Measurements from ENCODE around the gene MIEF2.

MIEF2 gene

GRCh38 chr17:18217412-18218015 lies 42.9 kb upstream of the MIEF2 start:
- no peaks in the 10 kb centered on the region for H3K9me2 ChIP-seq (ENCODE audit: low read depth, low read length)
- H3K9me3 ChIP-seq (ENCODE audit: low read length): no peaks in the 10 kb centered on the region
- no peaks in the 10 kb centered on the region for H4K20me1 ChIP-seq (ENCODE audit: insufficient read depth, low read length)
- no peak overlapping the region for H3K4me3 ChIP-seq (ENCODE audit: low read depth, low read length, poor library complexity, severe bottlenecking)
- H3F3A ChIP-seq (ENCODE audit: insufficient read depth, low read length): no peaks in the 10 kb centered on the region
- H3K79me2 ChIP-seq (ENCODE audit: insufficient read depth, low read length): no peaks in the 10 kb centered on the region
- no peak overlapping the region for H3K27ac ChIP-seq (ENCODE audit: low read depth, low read length, poor library complexity, severe bottlenecking)
- TF ChIP-seq CTCF (IDR thresholded peaks at IDR 0.05; ENCODE audit: low read length): peak; percentile 91
- TF ChIP-seq EZH2 (IDR thresholded peaks at IDR 0.05; ENCODE audit: borderline replicate concordance, low read length): no peak
- H3K27me3 ChIP-seq (ENCODE audit: insufficient read depth, low read length): no peaks in the 10 kb centered on the region
- no peak overlapping the region for H3K9ac ChIP-seq (ENCODE audit: low read length)
- H3K36me3 ChIP-seq (ENCODE audit: insufficient read depth, low read length): no peaks in the 10 kb centered on the region
- no peak overlapping the region for H3K4me2 ChIP-seq (ENCODE audit: low read length)
- no peaks in the 10 kb centered on the region for H3K4me1 ChIP-seq (ENCODE audit: insufficient read depth, low read length, severe bottlenecking)
- no peak overlapping the region for H2AFZ ChIP-seq (ENCODE audit: low read length)

- H3K4me3 ChIP-seq (ENCODE audit: low read depth, low read length, poor library complexity, severe bottlenecking): no peak overlapping the region
- H3K9ac ChIP-seq (ENCODE audit: low read length): no peak overlapping the region
- H3K9me3 ChIP-seq (ENCODE audit: low read length): no peaks in the 10 kb centered on the region
- no peak overlapping the region for H3K27ac ChIP-seq (ENCODE audit: low read depth, low read length, poor library complexity, severe bottlenecking)
- H3K4me1 ChIP-seq (ENCODE audit: insufficient read depth, low read length, severe bottlenecking): no peaks in the 10 kb centered on the region
- TF ChIP-seq CTCF (IDR thresholded peaks at IDR 0.05; ENCODE audit: low read length) (no peak), EZH2 (IDR thresholded peaks at IDR 0.05; ENCODE audit: borderline replicate concordance, low read length) (no peak)
- H3K79me2 ChIP-seq (ENCODE audit: insufficient read depth, low read length): no peaks in the 10 kb centered on the region
- H2AFZ ChIP-seq (ENCODE audit: low read length): no peak overlapping the region
- H3K9me2 ChIP-seq (ENCODE audit: low read depth, low read length): no peaks in the 10 kb centered on the region
- H3K27me3 ChIP-seq (ENCODE audit: insufficient read depth, low read length): no peaks in the 10 kb centered on the region
- no peaks in the 10 kb centered on the region for H4K20me1 ChIP-seq (ENCODE audit: insufficient read depth, low read length)
- H3F3A ChIP-seq (ENCODE audit: insufficient read depth, low read length): no peaks in the 10 kb centered on the region
- H3K4me2 ChIP-seq (ENCODE audit: low read length): no peak overlapping the region
- H3K36me3 ChIP-seq (ENCODE audit: insufficient read depth, low read length): no peaks in the 10 kb centered on the region
These were observed 41.6 kb upstream of the MIEF2 start for GRCh38 chr17:18218756-18219415.

- Histone ChIP-seq H3K9me2 (ENCODE audit: low read depth, low read length) (no peaks in the 10 kb centered on the region), H2AFZ (ENCODE audit: low read length) (no peak overlapping the region), H3K36me3 (ENCODE audit: insufficient read depth, low read length) (no peaks in the 10 kb centered on the region), H4K20me1 (ENCODE audit: insufficient read depth, low read length) (no peaks in the 10 kb centered on the region), H3K79me2 (ENCODE audit: insufficient read depth, low read length) (no peaks in the 10 kb centered on the region), H3K4me2 (ENCODE audit: low read length) (no peak overlapping the region), H3K9ac (ENCODE audit: low read length) (no peak overlapping the region), H3K27ac (ENCODE audit: low read depth, low read length, poor library complexity, severe bottlenecking) (no peak overlapping the region), H3K9me3 (ENCODE audit: low read length) (no peaks in the 10 kb centered on the region), H3K27me3 (ENCODE audit: insufficient read depth, low read length) (no peaks in the 10 kb centered on the region), H3F3A (ENCODE audit: insufficient read depth, low read length) (no peaks in the 10 kb centered on the region), H3K4me1 (ENCODE audit: insufficient read depth, low read length, severe bottlenecking) (peaks cover 20% of the 10 kb centered on the region), H3K4me3 (ENCODE audit: low read depth, low read length, poor library complexity, severe bottlenecking) (no peak overlapping the region)
- TF ChIP-seq EZH2 (IDR thresholded peaks at IDR 0.05; ENCODE audit: borderline replicate concordance, low read length) (no peak), CTCF (IDR thresholded peaks at IDR 0.05; ENCODE audit: low read length) (no peak)
These were observed 36.4 kb upstream of the MIEF2 start for GRCh38 chr17:18224053-18224386.

Data from OCI-LY1 (cell line).